Tibial artery (tissue), 4 donors: Measurements from ENCODE around the gene HIP1.

Source experiments
- DNase-seq, 2 donors: peaks; one replicate each; pipeline ENCODE4 v3.0.0-alpha.2; 2019
- H3K27ac ChIP-seq, 2 donors: fragments of 200-600 bp; sonication (generic) in 1 of 2; 1 replicate in 1 of 2; 2 replicates in 1 of 2; pipeline ENCODE4 v1.5.1; 2018 to 2019; ENCODE audit warnings: mild to moderate bottlenecking in 1 of 2
- H3K27me3 ChIP-seq, 2 donors: fragments of 200-600 bp; sonication (generic) in 1 of 2; one replicate each; pipeline versions ENCODE4 v1.5.1 to v1.6.0; 2016 to 2019
- H3K36me3 ChIP-seq, 3 donors: fragments of 200-600 bp; sonication (generic) in 2 of 3; one replicate each; pipeline ENCODE4 v1.5.1; 2016 to 2019; ENCODE audit warnings: mild to moderate bottlenecking in 2 of 3
- H3K4me1 ChIP-seq, 4 donors: fragments of 200-600 bp; sonication (generic) in 2 of 4; 1 replicate in 3 of 4; 2 replicates in 1 of 4; pipeline ENCODE4 v1.5.1; 2016 to 2019
- H3K4me3 ChIP-seq, 2 donors: fragments of 200-600 bp; sonication (generic) in 1 of 2; 1 replicate in 1 of 2; 2 replicates in 1 of 2; pipeline ENCODE4 v1.5.1; 2018 to 2019; ENCODE audit warnings: mild to moderate bottlenecking in 2 of 2
- H3K9me3 ChIP-seq, 3 donors: fragments of 200-600 bp; sonication (generic) in 1 of 3; one replicate each; pipeline ENCODE4 v1.5.1; 2016 to 2019
- intact Hi-C: fragments of 100-400 bp; cut with DNase I; formaldehyde crosslinking; loops from one replicate; pipeline ENCODE4 v1.15.0; 2023; ENCODE audit warnings: low total_unique reads
- TF ChIP-seq, protein P1 (sequence below), 2 experiments: fragments of 200-600 bp in 1 of 2; fragments of 450-650 bp in 1 of 2; IDR thresholded peaks; one replicate each; pipeline ENCODE4 v1.5.1; 2017 to 2019; ENCODE audit warnings: antibody characterized with exemption in 2 of 2, mild to moderate bottlenecking in 1 of 2, moderate library complexity in 1 of 2

The HIP1 gene

DNA sequence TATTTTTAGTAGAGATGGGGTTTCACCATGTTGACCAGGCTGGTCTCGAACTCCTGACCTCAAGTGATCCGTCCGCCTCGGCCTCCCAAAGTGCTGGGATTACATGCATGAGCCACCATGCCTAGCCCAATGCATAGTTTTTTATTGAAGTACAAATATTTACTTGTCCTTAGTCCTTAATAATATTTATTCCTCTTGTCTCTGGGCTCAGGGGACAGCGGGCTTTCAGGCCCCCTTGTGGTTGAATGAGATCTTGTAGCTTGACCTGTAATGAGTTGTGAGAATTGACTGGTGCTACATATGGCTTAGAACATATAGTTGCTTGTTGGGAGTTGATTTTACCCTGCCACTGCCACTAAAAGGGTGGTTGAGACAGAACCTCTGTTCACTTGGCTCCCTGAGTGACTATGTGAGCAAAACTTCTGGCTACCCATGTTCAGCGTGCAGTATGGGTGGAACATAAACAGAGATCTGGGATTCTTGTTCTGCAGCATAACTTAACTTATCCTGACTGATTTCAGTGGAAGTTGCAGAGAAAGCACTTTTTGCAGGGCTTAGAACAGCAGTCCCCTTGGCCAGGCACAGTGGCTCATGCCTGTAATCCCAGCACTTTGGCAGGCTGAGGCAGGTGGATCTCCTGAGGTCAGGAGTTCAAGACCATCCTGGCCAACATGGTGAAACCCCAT, 18.4 kb upstream of the HIP1 start:
- no peaks in the 10 kb centered on the region for H3K27me3 ChIP-seq
- no peak for DNase-seq
- TF ChIP-seq, protein P1, sequence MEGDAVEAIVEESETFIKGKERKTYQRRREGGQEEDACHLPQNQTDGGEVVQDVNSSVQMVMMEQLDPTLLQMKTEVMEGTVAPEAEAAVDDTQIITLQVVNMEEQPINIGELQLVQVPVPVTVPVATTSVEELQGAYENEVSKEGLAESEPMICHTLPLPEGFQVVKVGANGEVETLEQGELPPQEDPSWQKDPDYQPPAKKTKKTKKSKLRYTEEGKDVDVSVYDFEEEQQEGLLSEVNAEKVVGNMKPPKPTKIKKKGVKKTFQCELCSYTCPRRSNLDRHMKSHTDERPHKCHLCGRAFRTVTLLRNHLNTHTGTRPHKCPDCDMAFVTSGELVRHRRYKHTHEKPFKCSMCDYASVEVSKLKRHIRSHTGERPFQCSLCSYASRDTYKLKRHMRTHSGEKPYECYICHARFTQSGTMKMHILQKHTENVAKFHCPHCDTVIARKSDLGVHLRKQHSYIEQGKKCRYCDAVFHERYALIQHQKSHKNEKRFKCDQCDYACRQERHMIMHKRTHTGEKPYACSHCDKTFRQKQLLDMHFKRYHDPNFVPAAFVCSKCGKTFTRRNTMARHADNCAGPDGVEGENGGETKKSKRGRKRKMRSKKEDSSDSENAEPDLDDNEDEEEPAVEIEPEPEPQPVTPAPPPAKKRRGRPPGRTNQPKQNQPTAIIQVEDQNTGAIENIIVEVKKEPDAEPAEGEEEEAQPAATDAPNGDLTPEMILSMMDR (IDR thresholded peaks at IDR 0.05) = peak; percentile 27 to 32
- peaks cover 0 to 13% (median 5%) of the 10 kb centered on the region in 4 donors for H3K4me1 ChIP-seq
- no peak overlapping the region for H3K27ac ChIP-seq
- H3K9me3 ChIP-seq = no peaks in the 10 kb centered on the region
- intact Hi-C loops = loop anchor here (10.0 kb wide), 1 partner anchor 152 kb away; no protein-coding TSS in a partner anchor
- no peak overlapping the region for H3K4me3 ChIP-seq
- H3K36me3 ChIP-seq = no peaks in the 10 kb centered on the region

DNA sequence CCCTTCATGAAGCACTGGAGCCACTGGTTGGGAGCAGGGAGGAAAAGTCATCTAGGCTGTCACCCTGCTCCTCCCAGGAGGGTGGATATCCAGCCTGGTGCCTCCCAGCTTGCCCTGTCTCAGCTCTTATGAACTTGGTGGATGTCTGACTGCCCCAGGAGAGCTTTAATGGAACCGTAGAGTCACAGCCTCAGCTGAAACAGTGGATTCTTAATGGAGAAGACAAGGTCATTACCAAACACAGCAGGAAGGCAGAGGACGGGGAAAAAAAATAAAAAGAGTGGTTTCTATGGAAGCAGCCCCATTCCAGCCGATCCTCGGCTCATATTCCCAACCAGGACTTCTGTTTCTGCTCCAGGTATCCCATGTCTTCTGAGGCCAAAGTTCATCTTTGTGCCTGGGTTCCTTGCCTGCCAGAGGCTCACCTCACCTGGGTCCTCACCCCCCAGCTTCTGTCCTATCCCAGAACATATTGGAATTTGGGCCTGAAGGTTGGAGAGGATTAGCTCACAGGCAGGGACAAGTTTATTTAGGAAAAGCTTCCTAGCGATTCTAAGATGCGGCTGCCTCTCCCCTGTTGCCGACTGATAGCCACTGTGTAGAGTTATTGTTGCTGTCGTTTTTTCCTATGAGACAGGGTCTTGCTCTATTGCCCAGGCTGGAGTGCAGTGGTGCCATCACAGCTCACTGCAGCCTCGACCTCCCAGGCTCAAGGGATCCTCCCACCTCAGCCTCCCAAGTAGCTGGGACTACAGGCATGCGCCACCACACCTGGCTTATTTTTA, 17.7 kb upstream of the HIP1 start:
- DNase-seq = no peak
- intact Hi-C loops = loop anchor here (10.0 kb wide), 1 partner anchor 152 kb away; no protein-coding TSS in a partner anchor
- no peak overlapping the region for H3K27ac ChIP-seq
- peaks cover 0 to 13% (median 5%) of the 10 kb centered on the region in 4 donors for H3K4me1 ChIP-seq
- TF ChIP-seq, protein P1 (IDR thresholded peaks at IDR 0.05) = no peak
- H3K27me3 ChIP-seq = no peaks in the 10 kb centered on the region
- no peaks in the 10 kb centered on the region for H3K36me3 ChIP-seq
- H3K9me3 ChIP-seq = no peaks in the 10 kb centered on the region
- H3K4me3 ChIP-seq = no peak overlapping the region

DNA sequence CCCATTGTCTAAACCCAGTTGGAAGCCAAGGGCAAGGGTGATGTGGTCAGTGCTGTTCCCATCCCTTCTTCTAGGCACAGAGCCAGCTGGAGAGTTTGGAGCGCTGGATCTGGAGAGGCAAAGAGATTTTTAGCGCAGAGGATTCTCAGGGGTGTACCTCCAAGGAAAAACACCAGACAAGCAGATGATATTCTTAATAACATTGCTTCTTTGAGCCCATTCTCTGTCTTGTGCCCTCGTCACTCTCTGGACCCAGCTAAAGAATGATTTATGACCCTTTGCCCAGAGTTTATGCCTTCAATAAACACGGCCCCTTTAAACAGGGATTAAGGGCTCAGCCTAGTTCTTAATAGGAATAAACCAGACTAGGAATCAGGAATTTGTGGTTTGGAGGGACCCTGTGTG, 4.7 kb upstream of the HIP1 start:
- DNase-seq = no peak
- Histone ChIP-seq H3K27ac (no peak overlapping the region), H3K9me3 (no peaks in the 10 kb centered on the region), H3K36me3 (no peaks in the 10 kb centered on the region), H3K4me1 (peaks cover 0 to 4% (median 3%) of the 10 kb centered on the region in 4 donors), H3K27me3 (no peaks in the 10 kb centered on the region), H3K4me3 (no peak overlapping the region)
- intact Hi-C loops = no loop called here
- TF ChIP-seq, protein P1 (IDR thresholded peaks at IDR 0.05) = no peak

DNA sequence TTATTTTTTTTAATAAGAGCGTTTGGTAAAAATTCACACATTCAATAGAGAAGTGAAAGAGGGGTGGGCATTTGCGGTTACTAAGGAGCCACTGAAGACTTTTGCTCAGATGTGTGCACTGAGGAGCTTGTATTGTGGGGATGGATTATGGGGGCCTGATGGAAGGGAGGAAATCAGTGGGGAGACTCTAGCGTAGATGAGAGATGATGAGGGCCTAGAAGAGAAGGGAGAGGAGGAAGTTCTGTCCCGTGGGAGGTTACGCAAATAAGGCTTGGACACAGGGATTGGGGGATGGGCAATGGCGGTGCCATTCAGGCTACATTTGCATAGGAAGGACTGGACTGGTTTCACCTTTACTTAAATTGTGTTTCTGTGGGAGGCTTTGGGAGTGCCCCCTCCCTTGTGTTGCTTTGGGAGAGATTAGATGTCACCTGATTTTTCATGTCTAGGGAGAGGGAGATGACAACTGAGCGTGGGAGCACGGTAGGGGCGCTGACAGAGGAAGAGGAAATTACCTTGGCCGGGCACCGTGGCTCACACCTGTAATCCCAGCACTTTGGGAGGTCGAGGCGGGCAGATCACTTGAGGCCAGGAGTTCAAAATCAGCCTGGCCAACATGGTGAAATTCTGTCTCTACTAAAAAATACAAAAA, 2.2 kb upstream of the HIP1 start:
- TF ChIP-seq, protein P1 (IDR thresholded peaks at IDR 0.05) = no peak

DNA sequence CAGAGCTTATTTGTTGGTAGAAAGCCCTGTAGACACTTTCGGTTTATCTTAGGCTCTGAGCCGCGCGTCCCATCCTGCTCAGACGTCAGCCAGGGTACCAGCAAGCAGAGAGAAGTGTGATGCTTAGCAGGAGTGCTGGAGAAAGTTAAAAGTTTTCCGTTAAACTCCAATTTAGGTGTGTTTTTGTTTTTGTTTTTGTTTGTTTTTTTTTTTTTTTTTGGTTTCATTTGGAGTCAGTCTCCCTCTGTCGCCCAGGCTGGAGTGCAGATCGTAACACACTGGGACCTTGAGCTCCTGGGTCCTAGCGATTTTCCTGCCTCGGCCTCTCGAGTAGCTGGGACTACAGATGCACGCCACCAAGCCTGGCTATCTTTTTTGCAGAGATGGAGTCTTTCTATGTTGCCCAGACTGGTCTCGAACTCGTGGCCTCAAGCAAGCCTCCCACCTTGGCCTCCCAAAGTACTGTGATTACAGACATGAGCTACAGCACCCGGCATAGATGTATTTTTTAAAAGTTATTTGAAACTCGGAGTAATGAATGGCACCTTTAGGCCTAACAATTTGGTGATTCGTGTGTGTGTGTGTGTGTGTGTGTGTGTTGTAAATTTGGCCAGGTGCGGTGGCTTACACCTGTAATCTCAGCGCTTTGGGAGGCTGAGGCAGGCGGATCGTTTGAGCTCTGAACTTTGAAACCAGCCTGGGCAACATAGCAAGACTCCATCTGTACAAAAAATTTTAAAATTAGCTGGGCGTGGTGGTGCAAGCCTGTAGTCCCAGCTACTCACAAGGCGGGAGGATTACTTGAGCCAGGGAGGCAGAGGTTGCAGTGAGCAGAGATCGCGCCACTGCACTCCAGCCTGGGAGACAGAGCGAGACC, 1.3 kb upstream of the HIP1 start:
- peaks cover 4 to 32% (median 19%) of the 10 kb centered on the region in 4 donors for H3K4me1 ChIP-seq
- TF ChIP-seq, protein P1 (IDR thresholded peaks at IDR 0.05) = no peak
- no peaks in the 10 kb centered on the region for H3K9me3 ChIP-seq
- H3K4me3 ChIP-seq = peak overlapping the region; percentile 99 to 100
- H3K36me3 ChIP-seq = no peaks in the 10 kb centered on the region
- no peak for DNase-seq
- H3K27ac ChIP-seq = peak overlapping the region; percentile 79 to 89
- no peaks in the 10 kb centered on the region for H3K27me3 ChIP-seq
- intact Hi-C loops = loop anchor here (10.0 kb wide), 1 partner anchor 85 kb away; no protein-coding TSS in a partner anchor

More for the DNA sequence above, 2.2 kb upstream of the HIP1 start:
- Histone ChIP-seq H3K4me3 (no peak overlapping the region), H3K4me1 (peaks cover 4 to 22% (median 16%) of the 10 kb centered on the region in 4 donors), H3K27me3 (no peaks in the 10 kb centered on the region), H3K27ac (no peak overlapping the region), H3K9me3 (no peaks in the 10 kb centered on the region), H3K36me3 (no peaks in the 10 kb centered on the region)
- intact Hi-C loops = no loop called here
- DNase-seq = peak; percentile 71 to 72
